Upper lobe of left lung (tissue), 6 donors: Measurements from ENCODE around the gene ABHD17A. TPM values are rescaled to one million over a fixed set of nuclear protein-coding genes. Genes with fewer than 3 reads are reported as not detected.

Source experiments
- ATAC-seq, 2 donors: fragments of 200-7000 bp; cut with Tn5 transposase; one replicate each; pipeline ENCODE4 v1.9.1; 2022; ENCODE audit warnings: mild to moderate bottlenecking in 2 of 2, moderate library complexity in 2 of 2; ENCODE audit not compliant: low FRiP score in 2 of 2
- DNase-seq, 2 donors: peaks; one replicate each; pipeline ENCODE4 v3.0.0-alpha.2; 2019 to 2020
- H3K27ac ChIP-seq, 4 donors: fragments of 200-600 bp; sonication (generic); one replicate each; pipeline ENCODE4 v1.5.1; 2016 to 2019
- H3K27me3 ChIP-seq, 4 donors: fragments of 200-600 bp; sonication (generic); one replicate each; pipeline ENCODE4 v1.5.1; 2017 to 2019
- H3K36me3 ChIP-seq, 4 donors: fragments of 200-600 bp; sonication (generic); one replicate each; pipeline ENCODE4 v1.5.1; 2016 to 2019
- H3K4me1 ChIP-seq, 4 donors: fragments of 200-600 bp; sonication (generic); one replicate each; pipeline ENCODE4 v1.5.1; 2018 to 2019
- H3K4me3 ChIP-seq, 4 donors: fragments of 200-600 bp; sonication (generic); one replicate each; pipeline ENCODE4 v1.5.1; 2017 to 2019; ENCODE audit warnings: mild to moderate bottlenecking in 2 of 4, moderate library complexity in 1 of 4
- H3K9me3 ChIP-seq, 4 donors: fragments of 200-600 bp; sonication (generic); one replicate each; pipeline ENCODE4 v1.5.1; 2018 to 2019
- EP300 ChIP-seq, 4 donors: sonication (generic); formaldehyde crosslinking; IDR thresholded peaks; one replicate each; pipeline ENCODE4 v1.5.1; 2017; ENCODE audit warnings: antibody characterized with exemption in 4 of 4, control low read depth in 2 of 4
- POLR2A ChIP-seq, 4 donors: fragments of 450-650 bp; IDR thresholded peaks; one replicate each; pipeline ENCODE4 v1.5.1; 2016 to 2017; ENCODE audit warnings: antibody characterized with exemption in 4 of 4, mild to moderate bottlenecking in 2 of 4
- POLR2AphosphoS5 ChIP-seq, 2 donors: sonication (generic); formaldehyde crosslinking; IDR thresholded peaks; one replicate each; pipeline ENCODE4 v1.5.1; 2017; ENCODE audit warnings: antibody characterized with exemption in 2 of 2
- WGBS, 2 donors: methylation state at CpG; one replicate each; pipeline ENCODE4 v1.1.5; 2017 to 2018; 5-methylcytosine and 5-hydroxymethylcytosine counted together
- total RNA-seq, 6 donors: library from RNA; depleted of rRNA in 4 of 6; stranded (reverse); fragments of >200 nt in 4 of 6; gene quantifications; one replicate each; pipeline versions ENCODE4 v1.1.0 to v1.2.1, GENCODE V29; 2016 to 2021
- TF ChIP-seq, protein P1 (sequence below), 6 experiments: fragments of 450-650 bp in 4 of 6; fragments of 200-600 bp in 2 of 6; sonication (generic) in 2 of 6; IDR thresholded peaks; one replicate each; pipeline ENCODE4 v1.5.1; 2016 to 2019; ENCODE audit warnings: antibody characterized with exemption in 6 of 6
- donor health status: DM: no; HTN: no; CAD: no; lungs with moderate emphysema.
- donor health status: DM: no; HTN: yes; CAD: no; lungs with severe emphysema.

The ABHD17A gene
- total RNA-seq, 6 donors from 2014 or later = 63.4 to 143 (median 108) TPM

GRCh38 chr19:1917926-1918325 lies 32.6 kb upstream of the ABHD17A start:
- Histone ChIP-seq H3K27ac (no peak overlapping the region), H3K9me3 (no peaks in the 10 kb centered on the region), H3K4me1 (no peaks in the 10 kb centered on the region), H3K27me3 (no peaks in the 10 kb centered on the region), H3K36me3 (peaks cover 14 to 72% (median 60%) of the 10 kb centered on the region in 4 donors), H3K4me3 (no peak overlapping the region)
- TF ChIP-seq EP300 (IDR thresholded peaks at IDR 0.05) = no peak
- no peak for TF ChIP-seq POLR2AphosphoS5 (IDR thresholded peaks at IDR 0.05)
- TF ChIP-seq POLR2A (IDR thresholded peaks at IDR 0.05) = no peak
- TF ChIP-seq, protein P1, sequence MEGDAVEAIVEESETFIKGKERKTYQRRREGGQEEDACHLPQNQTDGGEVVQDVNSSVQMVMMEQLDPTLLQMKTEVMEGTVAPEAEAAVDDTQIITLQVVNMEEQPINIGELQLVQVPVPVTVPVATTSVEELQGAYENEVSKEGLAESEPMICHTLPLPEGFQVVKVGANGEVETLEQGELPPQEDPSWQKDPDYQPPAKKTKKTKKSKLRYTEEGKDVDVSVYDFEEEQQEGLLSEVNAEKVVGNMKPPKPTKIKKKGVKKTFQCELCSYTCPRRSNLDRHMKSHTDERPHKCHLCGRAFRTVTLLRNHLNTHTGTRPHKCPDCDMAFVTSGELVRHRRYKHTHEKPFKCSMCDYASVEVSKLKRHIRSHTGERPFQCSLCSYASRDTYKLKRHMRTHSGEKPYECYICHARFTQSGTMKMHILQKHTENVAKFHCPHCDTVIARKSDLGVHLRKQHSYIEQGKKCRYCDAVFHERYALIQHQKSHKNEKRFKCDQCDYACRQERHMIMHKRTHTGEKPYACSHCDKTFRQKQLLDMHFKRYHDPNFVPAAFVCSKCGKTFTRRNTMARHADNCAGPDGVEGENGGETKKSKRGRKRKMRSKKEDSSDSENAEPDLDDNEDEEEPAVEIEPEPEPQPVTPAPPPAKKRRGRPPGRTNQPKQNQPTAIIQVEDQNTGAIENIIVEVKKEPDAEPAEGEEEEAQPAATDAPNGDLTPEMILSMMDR (IDR thresholded peaks at IDR 0.05) = no peak
- DNase-seq = peak in 1 of 2 donors; percentile 77
- ATAC-seq = no peak
- WGBS, 2 donors = 95 to 96% methylated on average over 22 to 25 of the region's 25 CpGs

DNA sequence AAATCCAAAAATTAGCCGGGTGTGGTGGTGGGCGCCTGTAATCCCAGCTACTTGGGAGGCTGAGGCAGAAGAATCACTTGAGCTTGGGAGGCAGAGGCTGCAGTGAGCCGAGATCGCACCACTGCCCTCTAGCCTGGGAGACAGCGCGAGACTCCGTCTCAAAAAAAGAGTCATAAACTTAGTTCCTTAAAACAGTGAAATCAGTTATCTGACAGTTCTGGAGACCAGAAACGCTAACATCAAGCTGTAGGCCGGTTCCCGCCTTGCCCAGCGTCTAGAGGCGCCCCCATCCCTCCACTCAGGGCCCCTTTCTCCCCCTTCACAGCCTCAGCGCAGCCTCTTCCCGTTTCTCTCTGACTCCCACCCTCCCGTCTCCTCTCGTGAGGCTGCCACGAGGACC lies 31.9 kb upstream of the ABHD17A start:
- 79 to 85% methylated on average over 17 of the region's 17 CpGs for WGBS, 2 donors
- ATAC-seq (no peak), DNase-seq (no peak)
- Histone ChIP-seq H3K4me1 (no peaks in the 10 kb centered on the region), H3K4me3 (no peak overlapping the region), H3K27me3 (no peaks in the 10 kb centered on the region), H3K36me3 (peaks cover 21 to 74% (median 64%) of the 10 kb centered on the region in 4 donors), H3K9me3 (no peaks in the 10 kb centered on the region), H3K27ac (no peak overlapping the region)
- TF ChIP-seq, protein P1 (IDR thresholded peaks at IDR 0.05) = no peak
- TF ChIP-seq POLR2AphosphoS5 (IDR thresholded peaks at IDR 0.05) (no peak), EP300 (IDR thresholded peaks at IDR 0.05) (no peak), POLR2A (IDR thresholded peaks at IDR 0.05) (no peak)

DNA sequence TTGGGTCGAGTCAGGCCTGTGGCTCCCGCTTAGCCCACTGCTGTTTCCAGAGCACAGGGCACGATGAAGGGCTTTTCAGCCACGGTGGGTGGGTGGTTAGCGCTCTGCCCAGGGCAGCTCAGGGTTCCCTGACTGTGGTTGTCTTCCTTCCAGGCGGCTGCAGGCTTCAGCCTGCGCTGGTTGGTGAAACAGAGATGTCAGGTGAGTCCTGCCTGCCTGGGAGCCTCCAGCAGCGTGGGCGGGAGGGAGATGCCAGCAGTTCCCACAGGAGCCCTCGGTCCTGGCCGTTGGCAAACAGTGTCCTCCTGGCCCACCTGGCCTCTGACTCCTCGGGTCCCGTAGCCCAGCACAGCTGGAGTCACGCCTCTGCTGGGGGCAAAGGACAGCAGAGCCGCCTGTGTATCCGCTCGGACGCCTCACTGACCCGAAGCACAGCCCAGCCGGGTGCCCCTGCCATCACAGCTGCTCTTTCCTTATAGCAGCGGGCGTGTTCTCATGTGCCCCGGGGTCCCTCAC lies 29.6 kb upstream of the ABHD17A start:
- H3K27ac ChIP-seq = no peak overlapping the region
- whole genome bisulfite sequencing, 2 donors = 85 to 95% methylated on average over 4 to 23 of the region's 23 CpGs
- peaks cover 17 to 57% (median 50%) of the 10 kb centered on the region in 4 donors for H3K36me3 ChIP-seq
- no peaks in the 10 kb centered on the region for H3K9me3 ChIP-seq
- H3K4me3 ChIP-seq = no peak overlapping the region
- no peaks in the 10 kb centered on the region for H3K27me3 ChIP-seq
- no peak for TF ChIP-seq POLR2AphosphoS5 (IDR thresholded peaks at IDR 0.05)
- TF ChIP-seq POLR2A (IDR thresholded peaks at IDR 0.05) = no peak
- TF ChIP-seq EP300 (IDR thresholded peaks at IDR 0.05) = no peak
- TF ChIP-seq, protein P1 (IDR thresholded peaks at IDR 0.05) = no peak
- H3K4me1 ChIP-seq = peaks cover 4 to 10% (median 5%) of the 10 kb centered on the region in 4 donors
- no peak for ATAC-seq
- no peak for DNase-seq

DNA sequence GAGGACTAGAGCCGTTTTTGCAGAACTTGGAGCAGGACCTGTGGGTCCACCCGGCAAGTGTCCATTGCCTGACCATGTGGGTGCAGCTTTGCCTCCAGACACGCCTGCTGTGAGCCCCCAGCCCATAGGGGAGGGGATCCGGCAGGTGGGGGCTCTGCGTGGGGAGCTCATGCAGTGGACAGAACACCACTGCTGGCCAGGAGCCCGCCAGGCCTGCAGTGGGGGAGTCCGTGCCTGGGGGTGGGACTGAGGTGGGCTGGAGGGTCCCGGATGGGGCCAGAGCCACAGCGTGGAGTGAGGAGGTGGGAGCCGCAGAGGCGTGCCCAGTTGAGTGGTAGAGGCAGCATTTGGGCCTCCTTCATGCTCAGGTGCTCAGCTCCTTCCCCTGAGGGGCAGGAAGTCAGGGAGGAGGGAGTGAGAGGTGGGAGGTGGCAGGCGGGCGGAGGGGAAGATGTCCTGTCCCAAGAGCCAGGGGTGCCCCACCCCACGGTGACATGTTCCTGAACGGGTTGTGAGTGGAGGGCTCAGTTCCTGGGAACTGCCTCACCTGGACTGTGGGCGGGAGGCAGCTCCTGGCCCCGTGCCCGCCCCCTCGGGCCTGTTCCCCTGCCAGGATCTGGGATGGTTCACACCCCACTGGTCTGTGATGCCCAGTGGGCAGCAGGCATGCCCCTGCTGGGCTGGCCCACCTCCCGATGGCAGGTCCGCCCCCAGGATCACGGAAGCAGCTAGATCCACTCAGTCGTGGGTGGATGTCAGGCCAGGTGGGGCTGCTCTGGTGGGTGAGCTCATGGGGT lies 28.7 kb upstream of the ABHD17A start:
- H3K9me3 ChIP-seq = no peaks in the 10 kb centered on the region
- peak in 1 of 2 donors; percentile 71 for DNase-seq
- WGBS, 2 donors = 91 to 93% methylated on average over 8 to 21 of the region's 23 CpGs
- ATAC-seq = no peak
- H3K27ac ChIP-seq = no peak overlapping the region
- H3K36me3 ChIP-seq = peaks cover 15 to 50% (median 42%) of the 10 kb centered on the region in 4 donors
- no peaks in the 10 kb centered on the region for H3K27me3 ChIP-seq
- no peak overlapping the region for H3K4me3 ChIP-seq
- no peak for TF ChIP-seq POLR2AphosphoS5 (IDR thresholded peaks at IDR 0.05)
- no peak for TF ChIP-seq EP300 (IDR thresholded peaks at IDR 0.05)
- TF ChIP-seq POLR2A (IDR thresholded peaks at IDR 0.05) = no peak
- TF ChIP-seq, protein P1 (IDR thresholded peaks at IDR 0.05) = no peak
- peaks cover 13 to 19% (median 14%) of the 10 kb centered on the region in 4 donors for H3K4me1 ChIP-seq
